ENCODE data around the gene EBF4. TPM values are rescaled to one million over a fixed set of nuclear protein-coding genes. Genes with fewer than 3 reads are reported as not detected.

EBF4 gene
- total and polyA plus RNA-seq, 7 experiments from 2014 or later: 0.09 to 10.5 (median 6.7) TPM

DNA sequence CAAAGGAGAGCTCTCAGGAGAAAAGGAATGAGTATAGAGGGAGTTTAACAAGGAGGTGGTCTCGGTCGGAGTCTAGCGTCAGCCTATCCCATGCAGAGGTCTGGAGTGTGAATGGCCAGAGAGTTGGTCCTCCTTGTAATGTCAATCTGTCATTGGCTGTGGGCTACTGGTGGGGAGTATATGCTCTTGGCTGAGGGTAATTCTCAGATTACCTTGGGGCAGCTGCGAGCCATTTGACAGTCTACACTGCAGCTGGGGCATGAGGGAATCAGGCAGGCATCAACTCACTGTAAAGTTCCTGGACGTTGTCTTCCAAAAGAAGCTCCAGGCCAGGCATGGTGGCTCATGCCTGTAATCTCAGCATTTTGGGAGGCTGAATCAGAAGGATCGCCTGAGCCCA, 48.1 kb downstream of the EBF4 start:
- Mint-ChIP-seq H3K4me1 (peaks cover 34 to 64% (median 59%) of the 10 kb centered on the region in 7 donors), H3K4me3 (peak overlapping the region in 6 of 10 donors; percentile 65 to 88 (median 78)), H3K27ac (peak overlapping the region; percentile 63 to 99 (median 94)), H3K36me3 (peaks cover 0 to 1% (median 0%) of the 10 kb centered on the region in 5 donors), H3K27me3 (peaks cover 0 to 12% (median 0%) of the 10 kb centered on the region in 5 donors), H3K9me3 (peaks cover 0 to 3% (median 0%) of the 10 kb centered on the region in 11 donors)
- ChIA-PET CTCF (interaction anchor here (0.6 to 12.1 kb wide), 10 partner anchors 10 to 432 kb away, joined by 3 to 262 read pairs (median 6); no protein-coding TSS in a partner anchor), POLR2A (interaction anchor here (1.2 to 11.4 kb wide), 7 partner anchors 12 to 352 kb away, joined by 3 to 236 read pairs (median 22); partner anchors contain the start of genes IDH3B and NOP56)
- peak overlapping the region; percentile 65 for H3K27ac ChIP-seq (ENCODE audit: low read depth, low read length)
- H3K4me1 ChIP-seq (ENCODE audit: control insufficient read depth in 2 of 2, insufficient read depth in 2 of 2, low read length in 2 of 2): peaks cover 30 to 48% of the 10 kb centered on the region in 2 donors
- DNase-seq: no peak
- no peak overlapping the region for H3K4me3 ChIP-seq (ENCODE audit: low read length)
- no peak for ATAC-seq
- H3K9me3 ChIP-seq (ENCODE audit: control insufficient read depth in 2 of 3, low read length in 3 of 3): no peaks in the 10 kb centered on the region
- intact Hi-C loops (cut with micrococcal nuclease): loop anchor here in 1 of 2 donors (1.0 to 5.0 kb wide), 2 partner anchors 11 to 218 kb away; no protein-coding TSS in a partner anchor
- no peaks in the 10 kb centered on the region for H3K36me3 ChIP-seq (ENCODE audit: control insufficient read depth in 2 of 3, insufficient read depth in 3 of 3, low read length in 3 of 3)
- H3K27me3 ChIP-seq (ENCODE audit: control insufficient read depth in 2 of 2, insufficient read depth in 2 of 2, low read length in 2 of 2): no peaks in the 10 kb centered on the region

DNA sequence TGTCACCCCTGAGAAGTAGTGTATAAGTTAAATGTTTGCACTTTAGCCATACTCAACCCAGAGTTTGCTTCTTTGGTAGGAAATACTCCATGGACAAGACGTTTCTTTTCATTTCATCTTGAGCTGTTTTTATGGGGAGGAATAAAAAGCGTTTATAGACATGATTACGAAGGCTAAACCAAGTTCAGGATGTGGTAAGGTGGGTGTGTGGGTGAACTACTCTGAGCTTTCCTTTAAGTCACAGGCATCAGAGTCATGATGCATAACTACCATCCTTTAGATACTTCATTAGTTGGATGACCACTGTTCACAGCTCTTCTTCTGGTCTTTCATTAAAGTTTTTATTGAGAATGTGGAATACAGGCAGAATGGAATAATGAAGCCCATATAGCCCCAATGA, 48.9 kb downstream of the EBF4 start:
- peak overlapping the region; percentile 65 for H3K27ac ChIP-seq (ENCODE audit: low read depth, low read length)
- peak overlapping the region; percentile 30 to 88 (median 77) for H3K4me3 Mint-ChIP-seq
- H3K27me3 ChIP-seq (ENCODE audit: control insufficient read depth in 2 of 2, insufficient read depth in 2 of 2, low read length in 2 of 2): no peaks in the 10 kb centered on the region
- CTCF ChIA-PET: interaction anchor here (0.6 to 12.1 kb wide), 15 partner anchors 11 to 357 kb away, joined by 3 to 262 read pairs (median 5); no protein-coding TSS in a partner anchor
- peaks cover 0 to 3% (median 0%) of the 10 kb centered on the region in 11 donors for H3K9me3 Mint-ChIP-seq
- peak overlapping the region; percentile 88 to 99 (median 94) for H3K27ac Mint-ChIP-seq
- no peaks in the 10 kb centered on the region for H3K36me3 ChIP-seq (ENCODE audit: control insufficient read depth in 2 of 3, insufficient read depth in 3 of 3, low read length in 3 of 3)
- DNase-seq: peak in 7 of 9 donors; percentile 52 to 83 (median 78)
- intact Hi-C loops (cut with micrococcal nuclease): loop anchor here in 1 of 2 donors (1.0 to 5.0 kb wide), 2 partner anchors 12 to 219 kb away; no protein-coding TSS in a partner anchor
- peaks cover 0 to 1% (median 0%) of the 10 kb centered on the region in 5 donors for H3K36me3 Mint-ChIP-seq
- H3K4me3 ChIP-seq (ENCODE audit: low read length): peak overlapping the region; percentile 11
- H3K4me1 Mint-ChIP-seq: peaks cover 34 to 62% (median 57%) of the 10 kb centered on the region in 7 donors
- peaks cover 0 to 16% (median 0%) of the 10 kb centered on the region in 5 donors for H3K27me3 Mint-ChIP-seq
- H3K4me1 ChIP-seq (ENCODE audit: control insufficient read depth in 2 of 2, insufficient read depth in 2 of 2, low read length in 2 of 2): peaks cover 30 to 48% of the 10 kb centered on the region in 2 donors
- POLR2A ChIA-PET: interaction anchor here (0.9 to 11.4 kb wide), 13 partner anchors 11 to 352 kb away, joined by 3 to 236 read pairs (median 6); partner anchors contain the start of genes EBF4, IDH3B and NOP56
- peak; percentile 88 for ATAC-seq
- no peaks in the 10 kb centered on the region for H3K9me3 ChIP-seq (ENCODE audit: control insufficient read depth in 2 of 3, low read length in 3 of 3)

DNA sequence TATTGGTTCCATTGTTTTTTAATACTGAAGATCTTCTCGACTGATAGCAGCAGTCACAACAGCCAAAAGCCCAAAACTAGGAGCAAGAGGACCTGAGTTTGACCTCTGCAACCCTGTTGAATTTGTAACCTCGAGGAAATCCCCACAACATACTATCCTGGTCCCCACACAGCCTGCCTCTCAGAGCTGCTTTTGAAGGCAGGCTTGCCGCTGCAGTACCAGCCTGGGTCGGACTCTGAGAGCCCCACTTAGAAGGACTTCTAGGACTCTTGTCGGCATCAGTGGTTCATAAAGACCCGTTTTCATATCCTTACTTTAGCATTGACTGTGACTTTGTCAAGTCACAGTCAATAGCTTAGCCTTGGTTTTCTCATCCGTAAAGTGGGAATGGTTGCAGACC, 49.3 kb downstream of the EBF4 start:
- Histone ChIP-seq H3K4me3 (ENCODE audit: low read length) (peak overlapping the region; percentile 11), H3K27ac (ENCODE audit: low read depth, low read length) (peak overlapping the region; percentile 65)
- intact Hi-C loops (cut with micrococcal nuclease): loop anchor here in 1 of 2 donors (1.0 to 5.0 kb wide), 3 partner anchors 13 to 271 kb away; partner anchors contain the start of gene SNRPB

DNA sequence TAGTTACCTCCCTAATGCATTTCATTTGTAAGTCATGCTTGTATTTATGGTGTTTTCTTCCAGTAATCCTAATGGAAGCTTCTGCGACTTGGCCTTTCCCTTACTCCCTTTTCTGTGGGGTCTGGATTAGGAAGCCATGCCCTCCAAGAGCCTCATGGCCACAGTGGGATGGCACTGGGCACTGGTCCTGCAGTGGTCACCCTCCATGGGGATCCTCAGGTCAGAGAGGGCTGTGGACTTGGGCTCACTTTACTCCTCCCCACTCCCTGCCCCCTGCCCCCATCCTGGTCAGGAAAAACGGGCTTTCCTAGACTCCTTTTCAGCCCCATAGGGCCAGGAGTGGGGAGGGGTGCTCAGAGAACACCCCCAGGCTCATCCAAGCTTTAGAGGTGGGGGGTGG, 49.9 kb downstream of the EBF4 start:
- DNase-seq: no peak
- POLR2A ChIA-PET: interaction anchor here (0.9 to 11.4 kb wide), 9 partner anchors 10 to 90 kb away, joined by 4 to 236 read pairs (median 21); partner anchors contain the start of gene NOP56
- Histone ChIP-seq H3K27me3 (ENCODE audit: control insufficient read depth in 2 of 2, insufficient read depth in 2 of 2, low read length in 2 of 2) (no peaks in the 10 kb centered on the region), H3K4me3 (ENCODE audit: low read length) (peak overlapping the region; percentile 29), H3K4me1 (ENCODE audit: control insufficient read depth in 2 of 2, insufficient read depth in 2 of 2, low read length in 2 of 2) (peaks cover 30 to 48% of the 10 kb centered on the region in 2 donors), H3K9me3 (ENCODE audit: control insufficient read depth in 2 of 3, low read length in 3 of 3) (no peaks in the 10 kb centered on the region), H3K36me3 (ENCODE audit: control insufficient read depth in 2 of 3, insufficient read depth in 3 of 3, low read length in 3 of 3) (no peaks in the 10 kb centered on the region), H3K27ac (ENCODE audit: low read depth, low read length) (peak overlapping the region; percentile 65)
- H3K27ac Mint-ChIP-seq: peak overlapping the region; percentile 88 to 99 (median 94)
- CTCF ChIA-PET: interaction anchor here (1.5 to 12.1 kb wide), 8 partner anchors 11 to 55 kb away, joined by 5 to 262 read pairs (median 17); no protein-coding TSS in a partner anchor
- intact Hi-C loops (cut with micrococcal nuclease): loop anchor here in 1 of 2 donors (2.0 to 5.0 kb wide), 2 partner anchors 220 to 272 kb away; partner anchors contain the start of gene SNRPB
- peaks cover 0 to 3% (median 0%) of the 10 kb centered on the region in 11 donors for H3K9me3 Mint-ChIP-seq
- H3K4me1 Mint-ChIP-seq: peaks cover 34 to 56% (median 51%) of the 10 kb centered on the region in 7 donors
- peaks cover 0 to 16% (median 0%) of the 10 kb centered on the region in 5 donors for H3K27me3 Mint-ChIP-seq
- ATAC-seq: no peak
- peak overlapping the region; percentile 26 to 88 (median 78) for H3K4me3 Mint-ChIP-seq
- peaks cover 0 to 1% (median 0%) of the 10 kb centered on the region in 5 donors for H3K36me3 Mint-ChIP-seq

More for the DNA sequence above, 49.3 kb downstream of the EBF4 start:
- Mint-ChIP-seq H3K27me3 (peaks cover 0 to 16% (median 0%) of the 10 kb centered on the region in 5 donors), H3K4me3 (peak overlapping the region; percentile 26 to 88 (median 77)), H3K36me3 (peaks cover 0 to 1% (median 0%) of the 10 kb centered on the region in 5 donors), H3K4me1 (peaks cover 34 to 59% (median 53%) of the 10 kb centered on the region in 7 donors), H3K27ac (peak overlapping the region; percentile 88 to 99 (median 94)), H3K9me3 (peaks cover 0 to 3% (median 0%) of the 10 kb centered on the region in 11 donors)
- H3K27me3 ChIP-seq (ENCODE audit: control insufficient read depth in 2 of 2, insufficient read depth in 2 of 2, low read length in 2 of 2): no peaks in the 10 kb centered on the region
- H3K4me1 ChIP-seq (ENCODE audit: control insufficient read depth in 2 of 2, insufficient read depth in 2 of 2, low read length in 2 of 2): peaks cover 30 to 48% of the 10 kb centered on the region in 2 donors
- ChIA-PET POLR2A (interaction anchor here (0.9 to 11.4 kb wide), 12 partner anchors 11 to 351 kb away, joined by 3 to 236 read pairs (median 6); partner anchors contain the start of genes EBF4 and NOP56), CTCF (interaction anchor here (0.6 to 12.1 kb wide), 13 partner anchors 11 to 357 kb away, joined by 3 to 262 read pairs (median 6); no protein-coding TSS in a partner anchor)
- H3K9me3 ChIP-seq (ENCODE audit: control insufficient read depth in 2 of 3, low read length in 3 of 3): no peaks in the 10 kb centered on the region
- ATAC-seq (peak; percentile 32), DNase-seq (no peak)
- H3K36me3 ChIP-seq (ENCODE audit: control insufficient read depth in 2 of 3, insufficient read depth in 3 of 3, low read length in 3 of 3): no peaks in the 10 kb centered on the region

DNA sequence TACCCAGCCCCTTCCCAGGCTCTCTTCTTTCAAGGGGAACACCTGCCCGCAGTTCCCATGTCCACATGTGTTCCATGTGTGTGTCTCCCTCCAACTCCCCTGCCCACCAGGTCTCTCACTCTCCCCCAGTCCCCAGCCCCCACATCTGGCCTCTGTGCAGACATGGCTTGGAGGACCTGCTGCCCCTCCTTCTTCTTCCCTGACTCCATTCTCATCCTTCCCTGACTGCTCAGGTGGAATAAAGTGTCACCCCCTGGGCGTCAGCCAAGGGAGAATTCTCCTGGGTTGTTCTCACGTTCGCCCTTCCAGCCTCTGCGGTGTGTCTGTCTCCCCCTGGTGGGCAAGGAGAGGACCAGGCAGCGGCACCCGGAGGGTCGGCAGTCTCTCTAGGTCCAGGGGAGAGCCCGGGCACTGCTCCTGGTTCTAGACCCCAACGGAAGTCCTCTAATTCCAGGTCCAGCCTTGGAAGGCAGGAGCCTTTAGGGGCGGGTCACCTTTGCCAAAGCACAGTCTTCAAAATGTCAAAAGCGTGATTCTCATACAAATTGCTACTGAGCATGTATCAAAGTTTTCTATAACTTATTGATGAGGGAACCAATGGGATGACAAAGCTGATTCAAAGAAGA, 50.5 kb downstream of the EBF4 start:
- POLR2A ChIA-PET: interaction anchor here (0.8 to 11.4 kb wide), 8 partner anchors 9 to 90 kb away, joined by 3 to 236 read pairs (median 22); partner anchors contain the start of gene NOP56
- H3K4me3 ChIP-seq (ENCODE audit: low read length): peak overlapping the region; percentile 29
- H3K27me3 ChIP-seq (ENCODE audit: control insufficient read depth in 2 of 2, insufficient read depth in 2 of 2, low read length in 2 of 2): no peaks in the 10 kb centered on the region
- H3K36me3 Mint-ChIP-seq: peaks cover 0 to 1% (median 0%) of the 10 kb centered on the region in 5 donors
- peaks cover 30 to 48% of the 10 kb centered on the region in 2 donors for H3K4me1 ChIP-seq (ENCODE audit: control insufficient read depth in 2 of 2, insufficient read depth in 2 of 2, low read length in 2 of 2)
- H3K27ac ChIP-seq (ENCODE audit: low read depth, low read length): peak overlapping the region; percentile 65
- H3K4me3 Mint-ChIP-seq: peak overlapping the region; percentile 66 to 85 (median 76)
- H3K9me3 ChIP-seq (ENCODE audit: control insufficient read depth in 2 of 3, low read length in 3 of 3): no peaks in the 10 kb centered on the region
- H3K4me1 Mint-ChIP-seq: peaks cover 34 to 54% (median 50%) of the 10 kb centered on the region in 7 donors
- peak; percentile 75 for ATAC-seq
- CTCF ChIA-PET: interaction anchor here (0.7 to 12.1 kb wide), 18 partner anchors 9 to 310 kb away, joined by 3 to 262 read pairs (median 5); partner anchors contain the start of gene EBF4
- peaks cover 0 to 21% (median 0%) of the 10 kb centered on the region in 5 donors for H3K27me3 Mint-ChIP-seq
- H3K27ac Mint-ChIP-seq: peak overlapping the region; percentile 87 to 99 (median 94)
- H3K36me3 ChIP-seq (ENCODE audit: control insufficient read depth in 2 of 3, insufficient read depth in 3 of 3, low read length in 3 of 3): no peaks in the 10 kb centered on the region
- peak; percentile 51 to 84 (median 73) for DNase-seq
- H3K9me3 Mint-ChIP-seq: peaks cover 0 to 3% (median 0%) of the 10 kb centered on the region in 11 donors
- intact Hi-C loops (cut with micrococcal nuclease): loop anchor here (1.0 to 5.0 kb wide), 6 partner anchors 9 to 272 kb away; partner anchors contain the start of gene SNRPB (in 1 of the 2)
